Activated gamma-delta T cell treated with anti-CD3 and anti-CD28 coated beads, Interleukin-2, amount 50 U/mL, for 16 hours (primary cell): ENCODE results near the gene AZU1.

Experiments used
- DNase-seq: peaks from one replicate; pipeline ENCODE4 v3.0.0-alpha.2; 2020; ENCODE audit warnings: low read depth

The AZU1 gene

GRCh38 chr19:797528-798414 lies 29.9 kb upstream of the AZU1 start:
- DNase-seq = peak; percentile 70

GRCh38 chr19:798415-799075 lies 29.1 kb upstream of the AZU1 start:
- DNase-seq = no peak

- no peak for DNase-seq
Observed at GRCh38 chr19:799076-799881, 28.4 kb upstream of the AZU1 start.

GRCh38 chr19:800360-801029 lies 27.1 kb upstream of the AZU1 start:
- DNase-seq = no peak

- no peak for DNase-seq
Observed at GRCh38 chr19:801030-801860, 26.4 kb upstream of the AZU1 start.

- no peak for DNase-seq
Observed at GRCh38 chr19:801861-802497, 25.7 kb upstream of the AZU1 start.

- DNase-seq = no peak
Observed at GRCh38 chr19:802498-803098, 25.0 kb upstream of the AZU1 start.

GRCh38 chr19:803099-803561 lies 24.5 kb upstream of the AZU1 start:
- no peak for DNase-seq

GRCh38 chr19:803686-804418 lies 23.8 kb upstream of the AZU1 start:
- no peak for DNase-seq

GRCh38 chr19:804419-805165 lies 23.0 kb upstream of the AZU1 start:
- no peak for DNase-seq

GRCh38 chr19:805166-805551 lies 22.5 kb upstream of the AZU1 start:
- no peak for DNase-seq

GRCh38 chr19:805600-806550 lies 21.8 kb upstream of the AZU1 start:
- no peak for DNase-seq

GRCh38 chr19:806815-807421 lies 20.7 kb upstream of the AZU1 start:
- DNase-seq = no peak

- no peak for DNase-seq
Observed at GRCh38 chr19:807627-808422, 19.8 kb upstream of the AZU1 start.

- no peak for DNase-seq
Observed at GRCh38 chr19:808423-808775, 19.2 kb upstream of the AZU1 start.

- DNase-seq = no peak
Observed at GRCh38 chr19:810077-810855, 17.4 kb upstream of the AZU1 start.
